Activated CD8-positive, alpha-beta memory T cell treated with anti-CD3 and anti-CD28 coated beads for 4 hours (primary cell): ENCODE results near the gene ARHGEF16.

ENCODE experiments used
- DNase-seq, 2 donors: peaks; one replicate each; pipeline ENCODE4 v3.0.0-alpha.2; 2020; ENCODE audit warnings: low read depth in 2 of 2

ARHGEF16 gene

DNA sequence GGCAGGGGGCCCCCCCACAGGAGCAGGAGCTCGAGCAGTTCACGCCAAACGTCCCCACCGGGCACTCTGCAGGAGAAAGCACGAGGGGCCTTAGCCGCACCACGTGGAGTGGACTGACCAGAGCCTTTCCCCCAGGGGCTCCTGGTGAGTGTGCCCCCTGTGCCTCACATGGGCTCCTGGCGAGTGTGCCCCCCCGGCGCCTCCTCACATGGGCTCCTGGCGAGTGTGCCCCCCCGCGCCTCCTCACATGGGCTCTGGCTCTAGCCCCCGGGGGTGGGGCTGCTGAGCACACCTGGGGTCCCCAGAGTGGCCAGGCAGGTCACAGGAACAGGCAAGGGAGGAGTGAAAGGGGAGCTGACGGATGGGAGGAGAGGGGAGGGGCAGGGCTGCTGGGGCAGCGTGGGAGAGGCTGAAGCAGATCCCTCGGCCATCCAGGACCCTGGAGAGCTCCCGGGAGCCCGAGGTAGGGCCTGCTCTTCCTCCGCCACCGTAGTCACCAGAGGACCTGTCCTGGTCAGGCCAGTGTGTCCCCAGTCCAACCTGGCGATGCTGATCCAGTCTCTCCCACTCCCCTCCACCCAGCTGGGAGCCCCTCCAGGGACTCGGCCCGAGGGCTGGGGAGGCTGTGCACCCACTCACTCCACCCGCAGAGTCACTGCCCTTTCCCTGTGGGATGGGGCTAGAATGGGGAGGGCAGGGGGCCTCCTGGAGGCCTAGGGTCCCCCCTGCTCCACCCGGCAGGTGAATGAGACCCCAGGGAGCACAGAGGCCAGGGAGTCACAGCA lies 47.6 kb downstream of the ARHGEF16 start:
- DNase-seq, result no peak

DNA sequence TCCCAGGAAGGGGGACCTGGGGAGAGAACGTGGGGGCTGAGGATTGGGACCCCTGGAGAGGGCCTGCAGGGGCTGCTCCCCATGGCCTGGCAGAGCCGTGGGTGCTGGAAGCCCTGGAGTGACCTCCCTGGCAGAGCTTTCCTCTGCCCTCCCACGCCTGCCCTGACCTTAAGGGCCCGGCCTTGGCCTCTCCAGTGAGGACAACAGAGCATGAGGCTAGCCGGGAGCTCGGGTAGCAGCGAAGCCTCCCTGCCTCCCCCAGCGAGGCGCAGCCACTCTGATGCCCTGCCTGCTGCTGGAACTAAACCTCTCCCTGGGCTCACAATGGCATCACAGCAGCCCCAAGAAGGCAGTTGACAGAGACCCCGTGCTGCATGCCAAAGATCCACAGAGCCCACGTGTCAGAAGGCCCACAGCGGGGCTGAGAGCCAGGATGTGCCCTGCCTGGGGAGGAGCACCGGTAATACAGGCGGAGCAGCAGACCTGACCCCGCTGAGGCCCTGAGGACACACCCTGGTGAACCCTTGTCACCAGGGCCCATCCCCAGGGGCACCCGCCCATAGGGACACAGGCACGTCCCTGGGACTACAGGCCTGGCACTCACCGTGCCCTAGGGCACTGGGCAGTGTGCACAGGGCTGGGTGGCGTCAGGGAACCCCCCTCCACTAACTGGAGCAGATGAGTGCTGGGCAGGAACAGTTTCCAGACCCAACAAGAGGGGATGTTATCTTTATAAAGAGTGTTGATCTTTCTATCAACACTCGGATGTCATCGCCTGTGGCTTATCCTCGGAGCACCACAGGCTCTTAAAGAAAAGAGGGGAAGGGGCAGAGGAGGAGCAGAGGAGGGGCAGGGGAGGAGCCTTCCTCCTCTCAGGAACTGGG lies 48.4 kb downstream of the ARHGEF16 start:
- no peak for DNase-seq

DNA sequence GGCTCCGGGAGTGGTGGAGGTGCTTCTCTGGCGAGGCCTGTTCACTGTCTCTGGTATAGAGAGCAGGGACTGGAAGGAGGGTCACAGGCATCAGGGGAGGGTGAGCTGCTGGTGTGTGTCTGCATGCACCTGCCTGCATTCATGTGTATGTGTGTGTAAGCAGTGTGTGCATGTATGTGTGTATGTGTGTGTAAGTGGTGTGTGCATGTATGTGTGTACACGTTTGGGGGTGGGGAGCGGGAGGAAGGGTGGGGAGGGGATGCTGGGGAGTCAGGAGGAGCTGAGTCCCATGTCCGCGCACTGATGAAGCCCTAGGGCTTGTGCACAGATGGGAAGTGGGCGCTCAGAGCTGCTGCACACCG lies 49.0 kb downstream of the ARHGEF16 start:
- no peak for DNase-seq

DNA sequence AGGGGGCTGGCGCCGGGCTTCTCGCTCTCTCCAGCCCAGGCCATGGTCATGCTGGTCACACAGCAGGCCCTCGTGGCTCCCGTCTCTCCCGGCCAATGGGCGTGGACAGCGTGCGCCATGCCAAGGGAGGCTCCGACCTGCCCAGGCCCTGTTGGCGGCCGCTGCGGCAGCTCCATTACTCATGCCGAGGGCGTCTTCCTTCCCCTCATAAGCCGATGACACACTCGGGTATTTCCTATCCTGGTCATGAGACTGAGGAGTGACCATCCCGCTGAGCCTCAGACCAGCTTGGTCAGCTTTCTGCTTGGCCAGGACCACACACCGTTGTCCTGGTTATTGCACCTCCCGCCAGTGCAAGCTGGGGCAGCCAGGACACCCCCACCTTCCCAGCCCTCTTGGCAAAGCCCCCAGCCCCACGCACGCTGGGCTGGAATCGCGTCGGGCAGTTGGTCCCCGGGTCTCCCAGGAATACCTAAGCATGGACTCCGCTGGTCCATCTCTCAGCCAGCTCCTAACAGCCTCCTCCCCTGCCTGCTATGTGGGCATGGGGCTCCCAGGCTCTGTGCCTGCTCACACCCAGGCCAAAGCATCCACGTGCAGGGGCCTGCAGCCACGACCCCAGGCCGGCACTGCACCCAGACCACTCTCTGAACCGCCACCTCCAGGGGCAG lies 49.8 kb downstream of the ARHGEF16 start:
- no peak for DNase-seq

DNA sequence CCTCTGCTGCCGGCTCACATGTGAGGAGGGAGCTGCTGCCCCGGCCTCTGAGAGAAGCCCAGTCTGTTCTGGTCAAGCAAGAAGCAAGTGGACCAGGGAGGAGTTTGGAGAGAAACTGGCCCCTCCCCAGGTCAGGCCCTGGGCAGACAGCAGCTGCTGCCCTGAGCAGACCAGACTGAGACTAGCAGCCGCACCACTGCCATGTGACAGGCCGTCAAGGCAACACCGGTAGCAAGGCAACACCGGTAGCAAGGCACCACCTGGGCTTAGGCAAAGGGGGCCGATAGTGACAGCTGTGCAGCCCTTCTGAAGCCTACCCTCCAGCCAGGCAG lies 50.3 kb downstream of the ARHGEF16 start:
- no peak for DNase-seq

DNA sequence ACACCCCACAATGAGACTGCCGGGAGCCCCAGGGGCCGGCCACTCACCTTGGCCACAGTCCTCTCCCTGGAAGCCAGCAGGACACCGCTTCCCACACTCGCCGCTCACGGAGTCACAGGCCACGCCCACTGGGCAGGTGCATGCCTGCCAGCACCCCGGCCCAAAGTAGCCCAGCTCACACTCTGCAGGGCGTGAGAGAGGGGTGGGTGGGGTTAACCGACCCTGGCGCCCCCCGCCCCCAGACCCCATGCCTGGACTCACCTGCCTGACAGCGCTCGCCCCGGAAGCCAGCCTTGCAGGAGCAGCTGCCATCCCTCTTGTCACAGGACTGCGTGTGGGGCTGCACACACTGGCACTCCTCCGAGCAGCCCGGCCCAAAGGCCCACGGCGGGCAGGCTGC lies 50.7 kb downstream of the ARHGEF16 start:
- no peak for DNase-seq

DNA sequence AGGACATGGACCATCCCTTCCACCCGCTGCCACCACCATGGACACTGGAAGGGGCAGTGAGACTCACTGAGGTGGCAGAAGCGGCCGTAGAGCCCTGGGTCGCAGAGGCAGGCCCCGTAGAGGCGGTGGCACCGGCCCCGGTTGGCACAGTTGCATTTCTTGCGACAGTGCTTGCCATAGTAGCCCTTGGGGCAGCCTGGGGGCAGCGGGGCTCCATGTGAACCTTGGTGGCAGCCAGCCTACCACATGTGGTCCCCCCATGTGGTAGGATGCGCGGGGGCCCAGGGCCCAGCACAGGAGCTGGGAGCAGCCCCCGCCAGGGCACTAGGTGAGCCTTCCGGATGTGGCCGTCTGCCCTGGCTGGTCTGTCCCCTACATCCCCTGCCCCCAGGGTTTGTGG lies 51.6 kb downstream of the ARHGEF16 start:
- DNase-seq, result no peak

DNA sequence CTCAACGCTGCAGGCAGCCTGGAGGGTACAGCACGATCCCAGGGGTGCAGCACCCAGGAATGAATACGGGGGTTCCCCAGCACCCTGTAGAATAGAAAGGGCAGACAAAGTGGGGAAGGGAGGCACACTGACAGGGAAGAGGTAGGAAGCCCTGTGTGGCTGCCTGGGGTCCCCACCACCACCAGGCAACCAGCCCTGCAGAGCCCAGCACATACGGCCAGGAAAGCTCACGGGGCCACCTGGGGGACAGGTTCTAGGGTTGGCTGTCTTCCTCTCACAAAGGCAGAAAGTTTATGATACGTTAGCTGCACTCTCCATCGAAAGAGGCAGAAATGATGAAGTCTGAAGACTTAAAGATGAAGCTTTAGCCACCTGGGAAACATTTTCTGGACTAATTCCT lies 52.5 kb downstream of the ARHGEF16 start:
- no peak for DNase-seq

DNA sequence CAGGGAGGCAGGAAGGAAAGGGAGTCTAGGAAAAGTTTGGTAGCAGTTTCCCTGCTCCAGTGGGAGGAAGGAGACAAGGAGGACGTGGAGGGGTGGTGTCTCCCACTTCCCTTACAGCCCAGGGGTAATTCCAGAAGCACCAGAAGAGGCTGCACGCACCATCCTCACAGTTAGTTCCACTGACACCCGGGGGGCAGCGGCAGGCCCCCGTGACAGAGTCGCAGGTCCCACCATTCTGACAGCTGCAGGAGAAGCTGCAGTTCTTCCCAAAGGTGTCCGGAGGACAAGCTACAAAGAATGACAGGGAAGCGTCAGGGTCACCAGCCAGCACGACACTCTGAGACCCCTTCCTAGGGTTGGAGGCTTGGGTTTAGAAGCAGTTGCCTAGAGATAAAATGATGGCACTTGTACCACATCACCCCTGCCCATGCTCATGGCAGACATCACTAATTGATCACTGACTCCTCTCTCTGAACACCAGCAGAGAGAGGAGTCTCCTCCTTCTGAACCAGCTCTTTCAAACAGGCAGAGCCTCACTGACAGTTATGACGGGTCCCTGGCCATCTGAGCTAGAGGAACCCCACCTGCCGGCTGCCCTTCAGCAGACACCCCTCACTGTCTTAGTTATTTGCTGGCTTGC lies 53.3 kb downstream of the ARHGEF16 start:
- DNase-seq, result no peak

DNA sequence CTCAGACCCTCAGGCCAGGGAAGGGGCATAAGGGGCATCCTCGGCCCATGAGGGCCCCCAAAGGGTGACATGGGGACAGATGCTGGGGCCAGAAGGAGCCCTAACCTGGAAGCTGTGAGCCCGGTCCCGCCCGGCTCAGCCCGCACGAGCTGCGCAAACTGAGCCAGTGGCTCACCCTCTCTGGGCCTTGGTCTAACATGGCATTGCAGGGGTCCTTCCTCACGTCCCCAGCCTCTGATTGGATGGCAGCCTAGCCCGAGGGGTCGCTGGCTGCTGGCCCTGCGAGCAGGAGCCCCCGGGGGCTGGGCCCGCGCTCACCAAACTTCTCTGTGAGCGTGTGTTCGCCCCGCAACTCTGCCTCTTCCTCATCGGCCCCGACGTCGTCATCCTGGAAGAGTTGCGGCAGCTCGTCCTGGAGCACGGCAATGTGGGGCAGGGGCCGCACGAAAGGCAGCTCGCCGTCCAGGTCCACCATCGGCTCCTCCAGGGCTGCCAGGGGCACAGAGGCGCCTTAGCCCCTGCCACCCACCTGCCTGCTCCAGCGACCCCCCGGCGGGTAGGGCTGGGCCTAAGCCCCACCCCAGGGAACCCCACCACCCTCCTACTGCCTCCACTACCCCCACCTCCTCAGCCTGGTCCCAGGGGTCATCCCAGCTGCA lies 54.4 kb downstream of the ARHGEF16 start:
- no peak for DNase-seq

DNA sequence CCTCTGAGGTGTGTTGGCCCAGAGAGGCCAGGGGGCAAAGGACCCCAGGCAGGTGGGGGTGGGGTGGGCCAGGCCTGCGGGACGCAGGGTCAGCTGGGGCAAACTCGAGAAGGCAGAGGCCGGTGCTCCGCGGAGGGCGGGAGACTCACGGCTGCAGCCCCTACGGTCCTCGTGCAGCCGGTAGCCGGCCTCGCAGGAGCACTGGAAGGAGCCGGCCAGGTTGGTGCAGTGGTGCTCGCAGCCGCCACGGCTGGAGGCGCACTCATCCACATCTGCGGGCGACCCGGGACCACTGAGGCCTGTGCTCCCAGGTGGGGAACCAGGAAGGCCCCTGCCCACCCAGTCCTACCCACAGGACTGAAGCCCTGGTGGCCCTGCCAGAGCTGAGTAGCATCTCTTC lies 55.3 kb downstream of the ARHGEF16 start:
- no peak for DNase-seq

DNA sequence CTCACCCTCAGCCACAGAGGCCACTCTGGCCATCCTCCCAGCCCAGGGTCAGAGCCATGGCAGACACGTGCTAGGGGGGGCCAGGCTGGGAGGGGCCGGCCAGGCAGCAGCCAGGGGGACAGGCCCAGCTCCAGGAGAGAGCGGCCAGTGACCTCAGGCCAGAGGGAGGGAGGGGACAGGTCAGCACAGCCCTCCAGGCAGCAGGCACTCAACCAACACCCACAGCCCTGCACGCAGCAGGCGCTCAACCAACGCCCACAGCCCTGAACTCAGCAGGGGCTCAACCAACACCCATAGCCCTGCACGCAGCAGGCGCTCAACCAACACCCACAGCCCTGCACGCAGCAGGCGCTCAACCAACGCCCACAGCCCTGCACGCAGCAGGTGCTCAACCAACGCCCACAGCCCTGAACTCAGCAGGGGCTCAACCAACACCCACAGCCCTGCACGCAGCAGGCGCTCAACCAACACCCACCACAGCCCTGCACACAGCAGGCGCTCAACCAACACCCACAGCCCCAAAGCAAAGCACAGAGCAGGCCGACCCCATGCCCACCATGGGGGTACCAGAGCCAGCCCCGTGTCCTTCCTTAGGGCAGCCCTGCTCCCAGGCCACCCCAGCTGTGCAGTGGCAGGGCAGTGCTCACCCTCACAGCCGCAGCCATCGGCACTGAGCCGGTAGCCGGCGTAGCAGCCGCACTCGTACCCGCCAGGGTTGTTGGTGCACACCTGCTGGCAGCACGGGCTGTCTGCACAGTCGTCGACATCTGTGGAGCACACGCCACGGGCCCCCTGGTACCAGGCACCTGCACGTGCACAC lies 55.9 kb downstream of the ARHGEF16 start:
- DNase-seq, result no peak

DNA sequence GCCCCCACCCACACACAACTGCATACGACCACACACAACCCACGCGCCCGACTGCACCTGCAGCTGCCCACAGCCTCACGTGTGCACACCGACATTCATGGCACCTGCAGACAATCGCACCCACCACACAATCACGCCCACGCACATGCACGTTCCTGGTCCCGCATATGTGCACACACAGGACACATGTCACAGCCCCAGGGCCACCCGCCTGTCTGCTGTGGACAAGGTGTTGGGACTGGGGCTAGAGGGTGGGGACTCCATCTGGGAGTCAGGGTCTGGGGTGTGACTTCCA lies 56.4 kb downstream of the ARHGEF16 start:
- no peak for DNase-seq

DNA sequence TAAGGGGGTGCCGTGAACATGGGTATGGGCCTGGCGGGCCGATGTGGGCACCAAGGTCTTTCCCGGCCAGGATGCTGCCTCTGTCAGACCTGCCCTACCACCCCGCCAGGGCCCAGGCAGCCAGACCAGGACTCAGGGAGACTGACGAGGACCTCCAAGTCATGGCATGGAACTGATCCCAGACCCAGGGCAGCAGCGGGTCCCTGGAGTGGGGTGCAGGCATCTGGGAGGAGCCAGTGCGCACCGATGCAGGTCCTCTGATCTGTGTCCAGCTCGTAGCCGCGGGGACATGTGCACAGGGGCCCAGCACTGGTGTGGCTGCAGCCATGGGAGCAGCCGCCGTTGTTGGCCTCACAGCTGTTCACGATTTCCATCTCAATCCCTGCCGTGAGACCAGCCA lies 56.8 kb downstream of the ARHGEF16 start:
- no peak for DNase-seq

DNA sequence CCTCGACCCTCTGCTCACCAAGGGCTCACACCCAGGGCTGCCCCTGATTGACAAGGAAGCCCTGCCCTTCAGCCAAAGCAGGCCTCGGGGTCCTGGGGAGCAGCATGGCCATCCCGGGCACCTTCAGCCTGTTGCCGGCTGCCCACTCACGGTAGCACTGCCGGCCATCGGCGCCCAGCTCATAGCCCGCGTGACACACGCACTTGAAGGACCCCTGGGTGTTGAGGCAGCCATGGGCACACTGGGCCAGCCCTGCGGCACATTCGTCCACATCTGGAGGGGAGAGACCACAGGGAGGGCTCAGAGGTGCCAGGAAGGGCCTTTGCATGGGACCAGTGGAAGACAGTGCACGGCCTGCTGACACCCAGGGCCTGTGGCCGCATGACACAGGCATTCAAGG lies 57.4 kb downstream of the ARHGEF16 start:
- no peak for DNase-seq

DNA sequence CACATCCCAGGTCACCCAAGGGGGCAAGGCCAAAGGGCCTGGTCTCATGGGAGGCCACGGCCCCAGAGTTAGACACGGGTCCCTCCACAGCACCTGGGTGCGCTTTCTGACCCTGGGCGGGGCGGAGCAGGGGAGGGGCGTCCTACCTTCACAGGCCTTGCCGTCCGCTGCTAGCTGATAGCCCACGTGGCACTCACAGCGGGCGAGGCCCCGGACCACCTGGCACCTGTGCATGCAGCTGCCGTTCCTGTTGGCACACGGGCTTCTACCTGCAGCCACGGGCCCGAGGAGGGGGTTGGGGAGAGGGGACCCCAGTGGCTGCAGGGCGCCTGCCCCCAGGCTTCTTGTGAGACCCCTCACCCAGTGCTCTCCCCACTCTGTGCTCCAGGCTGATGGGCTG lies 59.9 kb downstream of the ARHGEF16 start:
- DNase-seq, result no peak

DNA sequence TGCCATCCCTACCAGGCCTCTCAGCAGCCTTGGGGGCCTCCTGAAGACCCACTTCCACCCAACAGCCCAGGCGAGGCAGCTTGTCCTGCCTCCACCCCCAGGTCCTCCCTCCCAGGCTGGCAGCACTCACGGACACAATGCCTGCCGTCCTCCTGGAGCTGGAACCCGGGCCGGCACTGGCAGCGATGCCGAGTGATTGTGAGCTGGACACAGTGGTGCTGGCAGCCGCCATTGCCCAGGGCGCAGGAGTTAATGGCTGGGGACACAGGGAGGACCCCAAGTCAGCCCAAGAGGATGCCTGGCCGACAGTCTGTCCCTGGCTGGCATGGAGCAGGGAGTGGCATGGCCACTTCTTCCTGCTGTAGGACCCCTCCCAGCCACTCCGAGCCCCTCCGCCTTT lies 60.8 kb downstream of the ARHGEF16 start:
- DNase-seq, result no peak

DNA sequence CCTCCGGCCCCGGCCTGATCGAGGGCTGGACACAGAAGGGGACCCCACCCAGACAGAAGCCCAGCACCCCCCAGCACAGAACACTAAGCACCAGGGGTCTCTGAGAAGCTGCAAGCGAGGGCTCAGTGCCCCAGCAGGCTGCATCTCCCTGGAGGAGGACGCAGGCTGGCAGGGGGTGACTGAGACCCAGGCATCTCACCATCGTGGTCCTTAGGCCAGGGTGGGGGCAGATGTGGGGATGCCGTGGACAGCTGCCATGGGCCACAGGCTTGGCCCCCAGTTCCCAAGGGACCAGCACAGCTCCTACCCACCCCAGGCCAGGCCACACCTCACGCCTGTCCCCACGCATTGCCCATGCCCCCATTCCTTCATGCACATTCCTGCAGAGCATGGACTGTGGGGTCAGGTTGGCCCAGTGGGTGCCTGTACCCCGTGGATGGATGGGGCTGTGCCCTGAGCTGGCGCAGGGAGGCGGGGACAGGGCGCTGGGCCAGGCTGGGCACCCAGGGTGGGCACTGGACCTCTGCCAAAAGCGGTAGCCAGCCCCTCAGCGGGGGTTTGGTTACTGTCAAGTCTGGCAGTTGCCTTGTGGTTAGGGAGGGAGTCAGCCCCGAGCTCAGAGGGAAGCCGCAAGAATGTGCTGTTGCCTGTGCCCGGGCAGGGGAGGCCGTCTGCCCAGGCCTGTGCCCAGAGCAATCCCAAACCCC lies 61.5 kb downstream of the ARHGEF16 start:
- DNase-seq, result no peak

DNA sequence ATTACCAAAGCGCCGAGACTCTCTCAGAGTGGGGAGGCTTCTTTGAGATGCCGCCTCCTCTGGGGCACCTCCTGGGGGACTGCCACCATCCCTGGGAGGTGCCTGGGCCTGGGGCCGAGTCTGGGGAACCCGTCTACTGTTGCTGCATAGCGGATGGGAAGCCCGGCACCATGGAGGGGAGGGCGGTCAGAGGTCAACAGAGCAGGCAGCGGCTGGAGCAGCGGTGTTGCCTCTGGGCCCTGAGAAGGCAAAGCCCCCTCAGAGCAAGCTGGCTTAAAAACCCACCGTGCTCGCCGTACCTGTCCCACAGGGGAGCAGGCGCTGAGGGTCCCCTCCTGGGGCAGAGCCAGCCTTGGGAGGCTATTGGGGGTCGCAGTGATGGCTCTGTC lies 62.0 kb downstream of the ARHGEF16 start:
- no peak for DNase-seq

DNA sequence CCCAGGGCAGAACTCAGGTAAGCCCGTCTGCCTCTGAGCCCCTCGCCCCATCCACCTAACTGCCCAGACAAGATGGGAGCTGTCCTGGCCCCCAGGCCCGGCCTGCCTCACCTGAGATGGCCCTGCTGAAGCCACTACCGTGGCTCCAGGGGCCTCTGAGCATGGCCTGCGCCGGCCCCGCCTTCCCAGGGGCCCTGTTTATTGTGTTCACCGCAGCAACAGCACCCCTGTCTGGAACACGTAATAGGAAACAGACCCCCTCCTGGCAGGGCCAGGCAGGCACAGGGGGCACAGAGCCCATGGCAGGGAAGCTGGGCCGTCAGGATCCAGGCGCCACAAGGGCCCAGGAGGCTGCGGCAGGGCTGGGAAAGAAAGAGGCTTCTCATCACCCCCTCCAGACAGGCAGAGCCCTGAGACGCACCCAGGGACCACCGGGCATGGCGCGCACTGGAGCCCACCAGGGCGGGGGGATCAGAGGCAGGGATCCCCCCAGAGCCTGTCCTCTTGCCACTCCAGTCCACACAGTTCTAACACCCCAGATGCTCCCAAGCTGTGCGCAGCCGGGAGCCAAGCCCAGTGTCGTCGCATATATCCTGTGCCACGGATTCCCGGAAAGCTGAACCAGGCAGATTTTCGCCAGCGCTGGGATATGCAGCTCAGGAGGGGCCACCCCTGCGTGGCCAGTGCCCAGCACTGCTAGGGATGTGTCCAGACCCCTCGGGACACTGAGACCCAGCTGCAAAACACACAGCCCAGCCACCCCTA lies 62.6 kb downstream of the ARHGEF16 start:
- no peak for DNase-seq
